Glomerular endothelial cell (primary cell): ENCODE measurements around the gene TMEM31. TPM values are rescaled to one million over a fixed set of nuclear protein-coding genes. Genes with fewer than 3 reads are reported as not detected.

Experiments used
- DNase-seq: peaks from one replicate; pipeline ENCODE4 v3.0.0-alpha.2; 2011; ENCODE audit warnings: low read depth, low spot score; ENCODE audit errors: extremely low read depth
- total RNA-seq: library from RNA; depleted of rRNA; stranded (reverse); fragments of >200 nt; gene quantifications from 2 replicates; pipeline ENCODE4 v1.2.3, GENCODE V29; 2015

TMEM31 gene
- total RNA-seq, result not detected in 2 replicates

GRCh38 chrX:103710609-103711008 is at the start of gene TMEM31:
TMEM31 (plus strand) TSS chrX:103710909; CDS start chrX:103712259, 1,350 bp downstream.
- DNase-seq, result no peak

- no peak for DNase-seq
Measured at GRCh38 chrX:103663981-103664762, 46.5 kb upstream of the TMEM31 start.

GRCh38 chrX:103666202-103667107 is 44.3 kb upstream of the TMEM31 start:
- no peak for DNase-seq

GRCh38 chrX:103669745-103670144 is 41.0 kb upstream of the TMEM31 start:
- DNase-seq, result no peak

- DNase-seq, result no peak
Measured at GRCh38 chrX:103674531-103675454, 35.9 kb upstream of the TMEM31 start.

- DNase-seq, result no peak
Measured at GRCh38 chrX:103678199-103678993, 32.3 kb upstream of the TMEM31 start.

- DNase-seq, result no peak
Measured at GRCh38 chrX:103681443-103681842, 29.3 kb upstream of the TMEM31 start.

- no peak for DNase-seq
Measured at GRCh38 chrX:103685396-103685795, 25.3 kb upstream of the TMEM31 start.

- DNase-seq, result peak; percentile 94
Measured at GRCh38 chrX:103686199-103687072, 24.3 kb upstream of the TMEM31 start, which contains the start of gene MORF4L2. MORF4L2 (minus strand) TSS chrX:103686699; CDS start chrX:103677027, 9,672 bp downstream.

- DNase-seq, result no peak
Measured at GRCh38 chrX:103687073-103687695, 23.5 kb upstream of the TMEM31 start.

- peak; percentile 56 for DNase-seq
Measured at GRCh38 chrX:103687696-103688201, 23.0 kb upstream of the TMEM31 start.

GRCh38 chrX:103688946-103689345 is 21.8 kb upstream of the TMEM31 start:
- no peak for DNase-seq

- DNase-seq, result no peak
Measured at GRCh38 chrX:103691059-103691458, 19.6 kb upstream of the TMEM31 start.

GRCh38 chrX:103697687-103698086 is 13.0 kb upstream of the TMEM31 start:
- DNase-seq, result no peak

GRCh38 chrX:103699243-103699642 is 11.5 kb upstream of the TMEM31 start:
- DNase-seq, result no peak

GRCh38 chrX:103704863-103705262 is 5.8 kb upstream of the TMEM31 start:
- no peak for DNase-seq

- DNase-seq, result no peak
Measured at GRCh38 chrX:103716962-103717361, 6.3 kb downstream of the TMEM31 start.

GRCh38 chrX:103718120-103718519 is 7.4 kb downstream of the TMEM31 start:
- no peak for DNase-seq
